SK-N-SH treated with all-trans-retinoic acid at 6 μM for 48 hours (cell line): Measurements from ENCODE around the gene CPD.

ENCODE experiments used
- ATAC-seq: fragments of 200-7000 bp; cut with Tn5 transposase; 3 replicates; pipeline ENCODE4 v1.9.1; 2020; ENCODE audit warnings: mild to moderate bottlenecking, moderate library complexity
- ARNTL ChIP-seq: fragments of 450-650 bp; formaldehyde crosslinking; IDR thresholded peaks from 2 replicates; pipeline ENCODE4 v1.5.0; 2020; ENCODE audit warnings: low read depth, mild to moderate bottlenecking, moderate library complexity, borderline replicate concordance
- BACH2 ChIP-seq: fragments of 250-450 bp; sonication (Bioruptor Pico); IDR thresholded peaks from 2 replicates; pipeline ENCODE4 v1.9.0; 2021; ENCODE audit warnings: mild to moderate bottlenecking, borderline replicate concordance
- ESRRG ChIP-seq: fragments of 250-450 bp; sonication (Bioruptor Pico); IDR thresholded peaks from 2 replicates; pipeline ENCODE4 v1.6.1; 2021; ENCODE audit warnings: mild to moderate bottlenecking
- GLIS3 ChIP-seq: fragments of 250-450 bp; sonication (Bioruptor Pico); IDR thresholded peaks from 2 replicates; pipeline ENCODE4 v1.5.0; 2020; ENCODE audit warnings: mild to moderate bottlenecking, moderate library complexity
- ISL1 ChIP-seq: fragments of 250-450 bp; sonication (Bioruptor Pico); IDR thresholded peaks from 2 replicates; pipeline ENCODE4 v2.1.2; 2022; ENCODE audit warnings: mild to moderate bottlenecking, moderate library complexity
- POU6F1 ChIP-seq: fragments of 250-450 bp; sonication (Bioruptor Pico); IDR thresholded peaks from 2 replicates; pipeline ENCODE4 v1.8.0; 2021; ENCODE audit warnings: low read depth, mild to moderate bottlenecking, moderate library complexity, borderline replicate concordance
- PPARA ChIP-seq: fragments of 250-450 bp; sonication (Bioruptor Pico); IDR thresholded peaks from 2 replicates; pipeline ENCODE4 v1.5.0; 2020; ENCODE audit warnings: mild to moderate bottlenecking, borderline replicate concordance
- SNAI2 ChIP-seq: fragments of 250-450 bp; sonication (Bioruptor Pico); IDR thresholded peaks from 2 replicates; pipeline ENCODE4 v1.5.0; 2020; ENCODE audit warnings: mild to moderate bottlenecking, moderate library complexity
- TCF4 ChIP-seq: fragments of 250-450 bp; sonication (Bioruptor Pico); IDR thresholded peaks from 2 replicates; pipeline ENCODE4 v1.8.0; 2021; ENCODE audit warnings: mild to moderate bottlenecking, moderate library complexity, borderline replicate concordance
- TOX ChIP-seq: fragments of 250-450 bp; sonication (Bioruptor Pico); IDR thresholded peaks from 2 replicates; pipeline ENCODE4 v1.8.0; 2021; ENCODE audit warnings: mild to moderate bottlenecking, moderate library complexity, borderline replicate concordance
- ZC3H10 ChIP-seq: fragments of 250-450 bp; sonication (Bioruptor Pico); IDR thresholded peaks from 2 replicates; pipeline ENCODE4 v1.5.1; 2021; ENCODE audit warnings: mild to moderate bottlenecking, moderate library complexity
- ZFP30 ChIP-seq: fragments of 450-650 bp; formaldehyde crosslinking; IDR thresholded peaks from 2 replicates; pipeline ENCODE4 v1.5.0; 2022; ENCODE audit warnings: mild to moderate bottlenecking, moderate library complexity
- ZNF565 ChIP-seq: fragments of 450-650 bp; formaldehyde crosslinking; conservative IDR thresholded peaks from 2 replicates; pipeline ENCODE4 v1.5.0; 2020; ENCODE audit warnings: low read depth, mild to moderate bottlenecking, moderate library complexity
- ZNF70 ChIP-seq: fragments of 450-650 bp; formaldehyde crosslinking; IDR thresholded peaks from 2 replicates; pipeline ENCODE4 v1.5.0; 2020; ENCODE audit warnings: mild to moderate bottlenecking, moderate library complexity
- ZNF8 ChIP-seq: fragments of 450-650 bp; formaldehyde crosslinking; IDR thresholded peaks from 2 replicates; pipeline ENCODE4 v1.5.0; 2020; ENCODE audit warnings: mild to moderate bottlenecking, moderate library complexity
- TF ChIP-seq, protein P1 (sequence below): fragments of 250-450 bp; sonication (Bioruptor Pico); IDR thresholded peaks from 2 replicates; pipeline ENCODE4 v1.8.0; 2020; ENCODE audit warnings: mild to moderate bottlenecking, moderate library complexity, borderline replicate concordance
- TF ChIP-seq, protein P2 (sequence below): fragments of 250-450 bp; sonication (Bioruptor Pico); IDR thresholded peaks from 2 replicates; pipeline ENCODE4 v1.5.1; 2020; ENCODE audit warnings: low read depth, mild to moderate bottlenecking, moderate library complexity

CPD gene

DNA sequence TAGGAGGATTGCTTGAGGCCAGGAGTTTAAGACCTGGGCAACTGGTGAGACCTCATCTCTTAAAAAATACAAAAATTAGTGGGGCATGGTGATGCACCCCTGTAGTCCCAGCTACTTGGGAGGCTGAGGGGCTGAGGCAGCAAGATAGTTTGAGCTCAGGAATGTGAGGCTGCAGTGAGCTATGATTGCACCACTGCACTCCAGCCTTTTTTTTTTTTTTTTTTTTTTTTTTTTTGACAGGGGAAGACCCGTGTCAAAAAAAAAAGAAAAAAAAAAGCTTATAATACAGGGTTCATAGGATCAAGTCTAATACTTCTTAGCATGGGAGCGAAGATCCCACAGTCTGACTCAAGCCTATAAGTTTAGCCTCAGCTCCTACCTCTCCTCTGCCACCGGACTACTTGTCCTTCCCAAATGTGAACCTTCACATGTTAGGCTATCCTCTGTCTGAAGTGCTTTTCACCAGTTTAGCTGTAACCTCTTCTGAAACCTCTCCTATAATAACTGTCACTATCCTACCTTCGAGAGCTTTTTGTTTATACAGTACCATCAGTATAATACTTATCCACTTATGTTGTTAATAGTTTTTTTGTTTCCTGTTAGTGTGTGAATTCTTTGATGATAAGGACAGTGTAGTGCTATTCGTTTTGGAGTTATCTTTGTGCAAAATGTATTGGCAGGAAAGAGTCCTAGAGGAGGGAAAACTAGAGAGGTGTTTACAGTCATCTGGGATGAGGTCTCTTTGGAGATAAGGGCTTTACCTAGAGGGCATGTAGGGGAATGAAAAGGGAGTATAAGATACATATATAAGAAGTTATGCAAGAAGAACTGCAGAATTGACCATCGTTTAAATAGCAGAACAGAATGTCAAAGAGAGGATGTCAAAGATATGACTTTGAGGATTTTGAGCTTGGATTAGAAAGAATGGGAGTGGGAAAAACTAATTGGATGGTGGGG, 15.5 kb downstream of the CPD start:
- ATAC-seq, result no peak

GRCh38 chr17:30395398-30396022, 16.8 kb downstream of the CPD start:
- peak; percentile 88 for TF ChIP-seq TCF4 (CRISPR knock-in tag)
- TF ChIP-seq, protein P1, sequence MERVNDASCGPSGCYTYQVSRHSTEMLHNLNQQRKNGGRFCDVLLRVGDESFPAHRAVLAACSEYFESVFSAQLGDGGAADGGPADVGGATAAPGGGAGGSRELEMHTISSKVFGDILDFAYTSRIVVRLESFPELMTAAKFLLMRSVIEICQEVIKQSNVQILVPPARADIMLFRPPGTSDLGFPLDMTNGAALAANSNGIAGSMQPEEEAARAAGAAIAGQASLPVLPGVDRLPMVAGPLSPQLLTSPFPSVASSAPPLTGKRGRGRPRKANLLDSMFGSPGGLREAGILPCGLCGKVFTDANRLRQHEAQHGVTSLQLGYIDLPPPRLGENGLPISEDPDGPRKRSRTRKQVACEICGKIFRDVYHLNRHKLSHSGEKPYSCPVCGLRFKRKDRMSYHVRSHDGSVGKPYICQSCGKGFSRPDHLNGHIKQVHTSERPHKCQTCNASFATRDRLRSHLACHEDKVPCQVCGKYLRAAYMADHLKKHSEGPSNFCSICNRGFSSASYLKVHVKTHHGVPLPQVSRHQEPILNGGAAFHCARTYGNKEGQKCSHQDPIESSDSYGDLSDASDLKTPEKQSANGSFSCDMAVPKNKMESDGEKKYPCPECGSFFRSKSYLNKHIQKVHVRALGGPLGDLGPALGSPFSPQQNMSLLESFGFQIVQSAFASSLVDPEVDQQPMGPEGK (CRISPR knock-in tag), result no peak
- TF ChIP-seq, all 23 proteins: peak for 1

More for the DNA sequence above, 15.5 kb downstream of the CPD start:
- no peak for TF ChIP-seq ESRRG
- no peak for TF ChIP-seq ZC3H10
- no peak for TF ChIP-seq ZNF565 (CRISPR knock-in tag)
- no peak for TF ChIP-seq TOX
- TF ChIP-seq BACH2 (CRISPR knock-in tag), result no peak
- no peak for TF ChIP-seq ZFP30 (CRISPR knock-in tag)

DNA sequence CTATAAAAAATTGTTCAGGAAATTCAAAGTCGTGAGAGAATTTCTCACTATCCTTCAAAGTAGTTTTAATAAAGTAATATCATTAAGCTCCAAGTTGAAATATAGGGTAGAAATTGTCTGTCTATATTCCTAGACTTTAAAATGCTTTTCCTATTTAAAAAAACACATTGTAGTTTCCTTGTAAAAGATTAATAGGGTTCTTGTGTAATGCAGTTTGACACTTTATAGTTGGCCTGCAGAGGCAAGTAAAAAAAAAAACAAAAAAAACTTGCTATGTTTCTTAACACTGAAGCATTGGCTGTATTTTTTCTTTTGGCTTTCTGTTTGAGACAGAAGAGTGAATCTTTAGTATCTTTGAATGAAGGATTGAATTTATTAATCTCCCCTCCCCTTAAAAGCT, 17.4 kb downstream of the CPD start:
- TF ChIP-seq TCF4 (CRISPR knock-in tag) (no peak), GLIS3 (CRISPR knock-in tag) (no peak), ARNTL (CRISPR knock-in tag) (no peak), TOX (no peak), POU6F1 (CRISPR knock-in tag) (no peak), PPARA (CRISPR knock-in tag) (no peak), ISL1 (CRISPR knock-in tag) (no peak)
- TF ChIP-seq, protein P2, sequence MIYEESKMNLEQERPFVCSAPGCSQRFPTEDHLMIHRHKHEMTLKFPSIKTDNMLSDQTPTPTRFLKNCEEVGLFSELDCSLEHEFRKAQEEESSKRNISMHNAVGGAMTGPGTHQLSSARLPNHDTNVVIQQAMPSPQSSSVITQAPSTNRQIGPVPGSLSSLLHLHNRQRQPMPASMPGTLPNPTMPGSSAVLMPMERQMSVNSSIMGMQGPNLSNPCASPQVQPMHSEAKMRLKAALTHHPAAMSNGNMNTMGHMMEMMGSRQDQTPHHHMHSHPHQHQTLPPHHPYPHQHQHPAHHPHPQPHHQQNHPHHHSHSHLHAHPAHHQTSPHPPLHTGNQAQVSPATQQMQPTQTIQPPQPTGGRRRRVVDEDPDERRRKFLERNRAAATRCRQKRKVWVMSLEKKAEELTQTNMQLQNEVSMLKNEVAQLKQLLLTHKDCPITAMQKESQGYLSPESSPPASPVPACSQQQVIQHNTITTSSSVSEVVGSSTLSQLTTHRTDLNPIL (CRISPR knock-in tag), result no peak
- no peak for ATAC-seq

More at GRCh38 chr17:30395398-30396022, 16.8 kb downstream of the CPD start:
- ATAC-seq, result peak; percentile 59; the same call in 2 of the 3 replicates

- no peak for ATAC-seq
- TF ChIP-seq, protein P2 (CRISPR knock-in tag), result no peak
- no peak for TF ChIP-seq SNAI2
- no peak for TF ChIP-seq ZNF70 (CRISPR knock-in tag)
- TF ChIP-seq ZNF8, result no peak
- no peak for TF ChIP-seq ZC3H10
- no peak for TF ChIP-seq POU6F1 (CRISPR knock-in tag)
- TF ChIP-seq ZFP30 (CRISPR knock-in tag), result no peak
These were observed 17.9 kb downstream of the CPD start for GRCh38 chr17:30396612-30397011.
